ENCODE data around the gene TRIM51.
"Not testable (repeated sequence)": the region's sequence is repeated elsewhere in the genome, so short reads cannot be mapped to it uniquely, and the experiment has no call there.

GRCh38 chr11:55867354-55867753, 15.7 kb upstream of the TRIM51 start:
- TF ChIP-seq POLR2AphosphoS5, POLR2A (IDR thresholded peaks at IDR 0.05): not testable (repeated sequence)
- TF ChIP-seq, protein P1, sequence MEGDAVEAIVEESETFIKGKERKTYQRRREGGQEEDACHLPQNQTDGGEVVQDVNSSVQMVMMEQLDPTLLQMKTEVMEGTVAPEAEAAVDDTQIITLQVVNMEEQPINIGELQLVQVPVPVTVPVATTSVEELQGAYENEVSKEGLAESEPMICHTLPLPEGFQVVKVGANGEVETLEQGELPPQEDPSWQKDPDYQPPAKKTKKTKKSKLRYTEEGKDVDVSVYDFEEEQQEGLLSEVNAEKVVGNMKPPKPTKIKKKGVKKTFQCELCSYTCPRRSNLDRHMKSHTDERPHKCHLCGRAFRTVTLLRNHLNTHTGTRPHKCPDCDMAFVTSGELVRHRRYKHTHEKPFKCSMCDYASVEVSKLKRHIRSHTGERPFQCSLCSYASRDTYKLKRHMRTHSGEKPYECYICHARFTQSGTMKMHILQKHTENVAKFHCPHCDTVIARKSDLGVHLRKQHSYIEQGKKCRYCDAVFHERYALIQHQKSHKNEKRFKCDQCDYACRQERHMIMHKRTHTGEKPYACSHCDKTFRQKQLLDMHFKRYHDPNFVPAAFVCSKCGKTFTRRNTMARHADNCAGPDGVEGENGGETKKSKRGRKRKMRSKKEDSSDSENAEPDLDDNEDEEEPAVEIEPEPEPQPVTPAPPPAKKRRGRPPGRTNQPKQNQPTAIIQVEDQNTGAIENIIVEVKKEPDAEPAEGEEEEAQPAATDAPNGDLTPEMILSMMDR (IDR thresholded peaks at IDR 0.05), result not testable (repeated sequence)

Measured in breast epithelium (tissue), 3 donors.